Uterus (tissue), 2 donors: ENCODE measurements around the gene NUTM2A.
"Not testable (repeated sequence)": the region's sequence is repeated elsewhere in the genome, so short reads cannot be mapped to it uniquely, and the experiment has no call there.

Source experiments
- POLR2A ChIP-seq, 2 donors: fragments of 450-650 bp; IDR thresholded peaks; one replicate each; pipeline ENCODE4 v1.6.1; 2016; ENCODE audit warnings: antibody characterized with exemption in 2 of 2, mild to moderate bottlenecking in 1 of 2, moderate library complexity in 1 of 2
- TF ChIP-seq, protein P1 (sequence below), 4 experiments: fragments of 200-600 bp in 2 of 4; fragments of 450-650 bp in 2 of 4; sonication (generic) in 2 of 4; IDR thresholded peaks; one replicate each; pipeline ENCODE4 v1.5.1; 2016 to 2019; ENCODE audit warnings: antibody characterized with exemption in 4 of 4, mild to moderate bottlenecking in 2 of 4, moderate library complexity in 1 of 4

GRCh38 chr10:87191841-87192240, 33.4 kb upstream of the NUTM2A start:
- TF ChIP-seq POLR2A (IDR thresholded peaks at IDR 0.05), result not testable (repeated sequence)
- TF ChIP-seq, protein P1, sequence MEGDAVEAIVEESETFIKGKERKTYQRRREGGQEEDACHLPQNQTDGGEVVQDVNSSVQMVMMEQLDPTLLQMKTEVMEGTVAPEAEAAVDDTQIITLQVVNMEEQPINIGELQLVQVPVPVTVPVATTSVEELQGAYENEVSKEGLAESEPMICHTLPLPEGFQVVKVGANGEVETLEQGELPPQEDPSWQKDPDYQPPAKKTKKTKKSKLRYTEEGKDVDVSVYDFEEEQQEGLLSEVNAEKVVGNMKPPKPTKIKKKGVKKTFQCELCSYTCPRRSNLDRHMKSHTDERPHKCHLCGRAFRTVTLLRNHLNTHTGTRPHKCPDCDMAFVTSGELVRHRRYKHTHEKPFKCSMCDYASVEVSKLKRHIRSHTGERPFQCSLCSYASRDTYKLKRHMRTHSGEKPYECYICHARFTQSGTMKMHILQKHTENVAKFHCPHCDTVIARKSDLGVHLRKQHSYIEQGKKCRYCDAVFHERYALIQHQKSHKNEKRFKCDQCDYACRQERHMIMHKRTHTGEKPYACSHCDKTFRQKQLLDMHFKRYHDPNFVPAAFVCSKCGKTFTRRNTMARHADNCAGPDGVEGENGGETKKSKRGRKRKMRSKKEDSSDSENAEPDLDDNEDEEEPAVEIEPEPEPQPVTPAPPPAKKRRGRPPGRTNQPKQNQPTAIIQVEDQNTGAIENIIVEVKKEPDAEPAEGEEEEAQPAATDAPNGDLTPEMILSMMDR (IDR thresholded peaks at IDR 0.05), result not testable (repeated sequence)
